Transverse colon (tissue), 4 donors: Measurements from ENCODE around the gene PPP1R12B. TPM values are rescaled to one million over a fixed set of nuclear protein-coding genes. Genes with fewer than 3 reads are reported as not detected.

Experiments used
- DNase-seq: peaks from one replicate; pipeline ENCODE4 v3.0.0-alpha.2; 2019
- H3K27ac ChIP-seq, 4 donors: fragments of 200-600 bp; sonication (generic); 2 replicates each; pipeline ENCODE4 v1.5.1; 2016 to 2018; ENCODE audit warnings: inconsistent platforms in 4 of 4
- H3K27me3 ChIP-seq: fragments of 200-600 bp; sonication (generic); 2 replicates; pipeline ENCODE4 v1.5.1; 2017; ENCODE audit warnings: inconsistent platforms
- H3K36me3 ChIP-seq, 4 donors: fragments of 200-600 bp; sonication (generic); 2 replicates each; pipeline ENCODE4 v1.5.1; 2017 to 2019; ENCODE audit warnings: inconsistent platforms in 4 of 4
- H3K4me1 ChIP-seq, 4 donors: fragments of 200-600 bp; sonication (generic); 2 replicates each; pipeline ENCODE4 v1.5.1; 2017 to 2020; ENCODE audit warnings: inconsistent platforms in 4 of 4
- H3K4me3 ChIP-seq, 4 donors: fragments of 200-600 bp; sonication (generic); 1 replicate in 1 of 4; 2 replicates in 3 of 4; pipeline versions ENCODE4 v1.5.1 to v1.6.1; 2017 to 2019; ENCODE audit warnings: inconsistent platforms in 4 of 4
- H3K9me3 ChIP-seq, 2 donors: fragments of 200-600 bp; sonication (generic); 2 replicates each; pipeline ENCODE4 v1.5.1; 2017 to 2019; ENCODE audit warnings: inconsistent platforms in 2 of 2
- EP300 ChIP-seq: sonication (generic); formaldehyde crosslinking; IDR thresholded peaks from one replicate; pipeline ENCODE4 v1.6.1; 2017; ENCODE audit warnings: antibody characterized with exemption, low read depth
- POLR2A ChIP-seq: fragments of 450-650 bp; IDR thresholded peaks from one replicate; pipeline ENCODE4 v1.6.1; 2016; ENCODE audit warnings: antibody characterized with exemption, mild to moderate bottlenecking, moderate library complexity
- POLR2AphosphoS5 ChIP-seq, 3 donors: sonication (generic); formaldehyde crosslinking; IDR thresholded peaks; one replicate each; pipeline ENCODE4 v1.6.1; 2016; ENCODE audit warnings: antibody characterized with exemption in 3 of 3
- WGBS, 2 donors: methylation state at CpG; one replicate each; pipeline ENCODE4 v1.1.5; 2018; ENCODE audit warnings: low coverage in 1 of 2; 5-methylcytosine and 5-hydroxymethylcytosine counted together
- in situ Hi-C, 4 donors: fragments of 200-750 bp; cut with MboI; loops; one replicate each; pipeline versions ENCODE4 v1.15.0 to v1.15.1; 2017; ENCODE audit warnings: low sequenced_read_pairs in 3 of 4, low pct_ligation_motif_present in 1 of 4, low pct_unique_long_range_greater_than_20kb in 1 of 4
- intact Hi-C: fragments of 100-400 bp; cut with DNase I; formaldehyde crosslinking; loops from one replicate; pipeline ENCODE4 v1.15.1; 2023; ENCODE audit warnings: low total_unique reads
- total RNA-seq, 4 donors: library from RNA; depleted of rRNA; stranded (reverse); fragments of >200 nt; gene quantifications; one replicate each; pipeline ENCODE4 v1.1.0, GENCODE V29; 2016
- TF ChIP-seq, protein P1 (sequence below), 5 experiments: fragments of 200-600 bp in 3 of 5; fragments of 450-650 bp in 2 of 5; sonication (generic) in 3 of 5; IDR thresholded peaks; 1 replicate in 2 of 5; 2 replicates in 3 of 5; pipeline ENCODE4 v1.5.1; 2016 to 2017; ENCODE audit warnings: antibody characterized with exemption in 5 of 5, inconsistent platforms in 3 of 5, mild to moderate bottlenecking in 2 of 5, moderate library complexity in 1 of 5

Gene PPP1R12B
- total RNA-seq, 4 donors from 2014 or later = 92.7 to 254 (median 137) TPM

GRCh38 chr1:202305168-202305567 lies 43.3 kb upstream of the PPP1R12B start:
- Histone ChIP-seq H3K9me3 (no peaks in the 10 kb centered on the region), H3K27me3 (no peaks in the 10 kb centered on the region), H3K27ac (no peak overlapping the region), H3K4me3 (no peak overlapping the region), H3K4me1 (no peaks in the 10 kb centered on the region), H3K36me3 (no peaks in the 10 kb centered on the region)
- WGBS, 2 donors = 30% methylated on average over 1 of the region's 1 CpG; no CpG with 5 or more reads in 1 of the 2 donors
- in situ Hi-C loops = loop anchor here in 1 of 4 donors (25.0 kb wide), 1 partner anchor 118 kb away; the partner anchor contains the start of gene LGR6
- DNase-seq = no peak
- TF ChIP-seq POLR2A (no peak), POLR2AphosphoS5 (IDR thresholded peaks at IDR 0.05) (no peak), EP300 (no peak)
- TF ChIP-seq, protein P1, sequence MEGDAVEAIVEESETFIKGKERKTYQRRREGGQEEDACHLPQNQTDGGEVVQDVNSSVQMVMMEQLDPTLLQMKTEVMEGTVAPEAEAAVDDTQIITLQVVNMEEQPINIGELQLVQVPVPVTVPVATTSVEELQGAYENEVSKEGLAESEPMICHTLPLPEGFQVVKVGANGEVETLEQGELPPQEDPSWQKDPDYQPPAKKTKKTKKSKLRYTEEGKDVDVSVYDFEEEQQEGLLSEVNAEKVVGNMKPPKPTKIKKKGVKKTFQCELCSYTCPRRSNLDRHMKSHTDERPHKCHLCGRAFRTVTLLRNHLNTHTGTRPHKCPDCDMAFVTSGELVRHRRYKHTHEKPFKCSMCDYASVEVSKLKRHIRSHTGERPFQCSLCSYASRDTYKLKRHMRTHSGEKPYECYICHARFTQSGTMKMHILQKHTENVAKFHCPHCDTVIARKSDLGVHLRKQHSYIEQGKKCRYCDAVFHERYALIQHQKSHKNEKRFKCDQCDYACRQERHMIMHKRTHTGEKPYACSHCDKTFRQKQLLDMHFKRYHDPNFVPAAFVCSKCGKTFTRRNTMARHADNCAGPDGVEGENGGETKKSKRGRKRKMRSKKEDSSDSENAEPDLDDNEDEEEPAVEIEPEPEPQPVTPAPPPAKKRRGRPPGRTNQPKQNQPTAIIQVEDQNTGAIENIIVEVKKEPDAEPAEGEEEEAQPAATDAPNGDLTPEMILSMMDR (IDR thresholded peaks at IDR 0.05) = no peak
- intact Hi-C loops = no loop called here

- H3K27ac ChIP-seq = no peak overlapping the region
- TF ChIP-seq, protein P1 (IDR thresholded peaks at IDR 0.05) = no peak
- no peak for TF ChIP-seq POLR2A
- no peak for TF ChIP-seq EP300
- in situ Hi-C loops = loop anchor here in 1 of 4 donors (25.0 kb wide), 1 partner anchor 119 kb away; the partner anchor contains the start of gene LGR6
- H3K9me3 ChIP-seq = no peaks in the 10 kb centered on the region
- 82 to 100% methylated on average over 1 to 8 of the region's 9 CpGs for WGBS, 2 donors
- DNase-seq = no peak
- no peaks in the 10 kb centered on the region for H3K4me1 ChIP-seq
- H3K36me3 ChIP-seq = no peaks in the 10 kb centered on the region
- H3K4me3 ChIP-seq = no peak overlapping the region
- no peaks in the 10 kb centered on the region for H3K27me3 ChIP-seq
- intact Hi-C loops = no loop called here
Observed at GRCh38 chr1:202306535-202307345, 41.8 kb upstream of the PPP1R12B start.

DNA sequence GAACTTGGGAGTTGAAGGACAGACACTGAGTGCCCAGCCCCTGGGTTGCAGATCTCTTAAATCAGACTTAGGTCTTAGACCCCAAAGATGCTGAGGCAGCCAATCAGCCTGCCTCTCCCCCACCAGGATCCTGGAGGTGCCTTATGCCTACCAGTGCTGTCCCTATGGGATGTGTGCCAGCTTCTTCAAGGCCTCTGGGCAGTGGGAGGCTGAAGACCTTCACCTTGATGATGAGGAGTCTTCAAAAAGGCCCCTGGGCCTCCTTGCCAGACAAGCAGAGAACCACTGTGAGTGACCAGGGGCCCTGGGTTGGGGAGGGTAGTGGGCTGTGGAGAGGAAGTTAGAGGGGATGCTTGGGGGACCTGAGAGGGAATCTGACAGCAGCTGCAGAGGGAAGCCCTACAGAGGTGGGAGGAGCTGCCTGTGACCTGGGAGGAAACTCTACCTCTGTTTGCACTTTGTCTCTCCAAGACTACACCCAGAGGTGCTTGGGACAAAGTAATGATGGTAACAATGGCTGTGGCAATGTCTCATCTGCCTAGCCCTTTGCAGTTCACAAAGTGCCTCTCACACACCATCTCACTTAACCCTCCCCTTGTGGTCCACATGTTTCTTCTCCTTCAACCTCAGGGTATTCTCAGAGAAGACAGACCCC lies 38.3 kb upstream of the PPP1R12B start:
- no peaks in the 10 kb centered on the region for H3K9me3 ChIP-seq
- DNase-seq = no peak
- H3K4me1 ChIP-seq = no peaks in the 10 kb centered on the region
- no peak overlapping the region for H3K27ac ChIP-seq
- intact Hi-C loops (no loop called here), in situ Hi-C loops (loop anchor here (5.0 to 25.0 kb wide), 4 partner anchors 105 to 125 kb away; partner anchors contain the start of gene LGR6 (in 1 of the 4))
- TF ChIP-seq, protein P1 (IDR thresholded peaks at IDR 0.05) = no peak
- TF ChIP-seq POLR2A (no peak), EP300 (no peak), POLR2AphosphoS5 (IDR thresholded peaks at IDR 0.05) (no peak)
- no peaks in the 10 kb centered on the region for H3K27me3 ChIP-seq
- no peak overlapping the region for H3K4me3 ChIP-seq
- H3K36me3 ChIP-seq = no peaks in the 10 kb centered on the region

GRCh38 chr1:202310746-202311145 lies 37.8 kb upstream of the PPP1R12B start:
- Histone ChIP-seq H3K9me3 (no peaks in the 10 kb centered on the region), H3K4me3 (no peak overlapping the region), H3K27me3 (no peaks in the 10 kb centered on the region), H3K4me1 (no peaks in the 10 kb centered on the region), H3K36me3 (no peaks in the 10 kb centered on the region), H3K27ac (no peak overlapping the region)
- WGBS, 2 donors = 81% methylated on average over 3 of the region's 3 CpGs; no CpG with 5 or more reads in 1 of the 2 donors
- TF ChIP-seq EP300 = no peak
- TF ChIP-seq POLR2A = no peak
- no peak for TF ChIP-seq POLR2AphosphoS5 (IDR thresholded peaks at IDR 0.05)
- TF ChIP-seq, protein P1 (IDR thresholded peaks at IDR 0.05) = no peak
- in situ Hi-C loops = loop anchor here (5.0 to 25.0 kb wide), 4 partner anchors 106 to 126 kb away; partner anchors contain the start of gene LGR6 (in 1 of the 4)
- intact Hi-C loops = no loop called here
- DNase-seq = no peak
